Measurements from ENCODE around the gene SPECC1L.

DNA sequence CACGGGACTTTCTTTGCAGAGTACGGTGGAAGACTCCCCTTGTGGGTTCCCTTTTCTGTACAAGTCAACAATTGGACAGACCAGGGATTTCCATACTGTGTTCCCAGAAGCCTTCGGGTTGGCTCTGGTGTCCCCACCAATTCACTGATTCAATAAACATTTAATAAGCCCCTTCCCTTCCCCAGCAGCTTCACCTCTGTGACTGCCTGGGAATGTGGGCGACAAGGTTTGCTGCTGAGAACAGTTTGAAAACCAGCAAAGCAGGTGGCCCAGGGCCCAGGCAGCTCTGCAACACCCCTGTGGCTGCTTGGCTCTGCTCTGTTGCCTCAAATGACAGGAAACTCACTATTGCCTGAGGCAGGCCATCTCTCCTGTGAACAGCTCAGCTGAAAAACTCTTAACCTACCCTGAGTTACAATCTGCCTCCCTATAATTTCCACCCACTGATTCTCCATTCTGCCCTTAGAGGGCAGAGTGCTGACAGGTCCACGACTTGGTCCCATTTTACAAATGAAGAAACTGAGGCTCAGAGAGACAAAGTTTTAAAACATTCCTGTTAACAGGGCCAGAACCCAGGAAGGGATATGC is 167.2 kb downstream of the SPECC1L start:
- TF ChIP-seq POLR2A (IDR thresholded peaks at IDR 0.05; ENCODE audit: low read length), result no peak
- no peak for TF ChIP-seq GATA1 (IDR thresholded peaks at IDR 0.05; ENCODE audit: low read depth, low read length)
